NCI-H1092 treated with DMSO at 0.1 percent for 48 hours (cell line): Measurements from ENCODE around the gene DGUOK.
A peak's percentile ranks its signal among the peaks of the same experiment; 100 is the strongest.

Source experiments
- DNase-seq: peaks from one replicate; lab custom pipeline; 2025; lab: John Stamatoyannopoulos, UW

DGUOK gene

GRCh38 chr2:73998451-73998850, 71.8 kb downstream of the DGUOK start:
- no peak for DNase-seq

- no peak for DNase-seq
These were observed 72.3 kb downstream of the DGUOK start for GRCh38 chr2:73998933-73999332.

- no peak for DNase-seq
These were observed 73.4 kb downstream of the DGUOK start for GRCh38 chr2:73999881-74000597.

GRCh38 chr2:74000666-74001065, 74.0 kb downstream of the DGUOK start:
- DNase-seq = no peak

- DNase-seq = no peak
These were observed 74.4 kb downstream of the DGUOK start for GRCh38 chr2:74001121-74001520.

- DNase-seq = no peak
These were observed 75.3 kb downstream of the DGUOK start for GRCh38 chr2:74001781-74002504.

GRCh38 chr2:74002505-74003421, 76.1 kb downstream of the DGUOK start:
- DNase-seq = peak; percentile 68

GRCh38 chr2:74003494-74004211, 77.0 kb downstream of the DGUOK start:
- DNase-seq = no peak

- no peak for DNase-seq
These were observed 77.8 kb downstream of the DGUOK start for GRCh38 chr2:74004212-74005182.

GRCh38 chr2:74005786-74006185, 79.1 kb downstream of the DGUOK start:
- DNase-seq = no peak

GRCh38 chr2:74006459-74006858, 79.8 kb downstream of the DGUOK start:
- DNase-seq = no peak

GRCh38 chr2:74007121-74007520, 80.4 kb downstream of the DGUOK start:
- DNase-seq = no peak

GRCh38 chr2:74007711-74008110, 81.0 kb downstream of the DGUOK start:
- no peak for DNase-seq
